ENCODE results near the gene NSFL1C.

DNA sequence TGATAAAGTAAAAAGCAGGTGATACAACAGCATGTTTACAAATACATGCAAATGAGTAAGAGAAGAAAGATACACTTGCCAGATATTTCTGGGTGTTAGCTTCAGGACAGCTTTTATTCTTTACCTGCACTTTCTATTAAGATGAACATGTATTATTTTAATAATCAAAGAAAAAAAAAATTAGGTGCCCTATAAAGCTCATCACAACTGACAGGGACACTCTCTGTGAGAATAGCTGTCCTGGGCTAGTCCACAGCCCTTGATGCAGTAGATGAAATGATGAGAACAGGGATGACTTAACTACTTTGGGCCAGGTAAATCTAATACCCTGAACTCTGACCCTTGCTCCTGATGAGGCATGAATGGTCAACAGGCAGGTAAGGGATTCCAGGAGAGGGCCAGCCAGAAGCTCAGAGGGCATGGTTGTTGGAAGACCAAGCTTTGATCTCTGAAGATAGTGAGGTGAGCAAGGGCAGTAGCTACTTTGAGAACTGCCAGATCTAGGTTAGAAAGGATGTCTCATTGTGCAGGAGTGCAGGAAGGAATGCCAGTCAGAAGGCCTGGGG, 15.6 kb downstream of the NSFL1C start:
- no peak for TF ChIP-seq POLR2A (IDR thresholded peaks at IDR 0.05; ENCODE audit: low read depth, low read length)
- TF ChIP-seq RFX5 (IDR thresholded peaks at IDR 0.05; ENCODE audit: low read depth, low read length), result no peak
- TF ChIP-seq, protein P1, sequence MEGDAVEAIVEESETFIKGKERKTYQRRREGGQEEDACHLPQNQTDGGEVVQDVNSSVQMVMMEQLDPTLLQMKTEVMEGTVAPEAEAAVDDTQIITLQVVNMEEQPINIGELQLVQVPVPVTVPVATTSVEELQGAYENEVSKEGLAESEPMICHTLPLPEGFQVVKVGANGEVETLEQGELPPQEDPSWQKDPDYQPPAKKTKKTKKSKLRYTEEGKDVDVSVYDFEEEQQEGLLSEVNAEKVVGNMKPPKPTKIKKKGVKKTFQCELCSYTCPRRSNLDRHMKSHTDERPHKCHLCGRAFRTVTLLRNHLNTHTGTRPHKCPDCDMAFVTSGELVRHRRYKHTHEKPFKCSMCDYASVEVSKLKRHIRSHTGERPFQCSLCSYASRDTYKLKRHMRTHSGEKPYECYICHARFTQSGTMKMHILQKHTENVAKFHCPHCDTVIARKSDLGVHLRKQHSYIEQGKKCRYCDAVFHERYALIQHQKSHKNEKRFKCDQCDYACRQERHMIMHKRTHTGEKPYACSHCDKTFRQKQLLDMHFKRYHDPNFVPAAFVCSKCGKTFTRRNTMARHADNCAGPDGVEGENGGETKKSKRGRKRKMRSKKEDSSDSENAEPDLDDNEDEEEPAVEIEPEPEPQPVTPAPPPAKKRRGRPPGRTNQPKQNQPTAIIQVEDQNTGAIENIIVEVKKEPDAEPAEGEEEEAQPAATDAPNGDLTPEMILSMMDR (conservative IDR thresholded peaks at IDR 0.05; ENCODE audit: low read depth, low read length), result no peak
- TF ChIP-seq, protein P2, sequence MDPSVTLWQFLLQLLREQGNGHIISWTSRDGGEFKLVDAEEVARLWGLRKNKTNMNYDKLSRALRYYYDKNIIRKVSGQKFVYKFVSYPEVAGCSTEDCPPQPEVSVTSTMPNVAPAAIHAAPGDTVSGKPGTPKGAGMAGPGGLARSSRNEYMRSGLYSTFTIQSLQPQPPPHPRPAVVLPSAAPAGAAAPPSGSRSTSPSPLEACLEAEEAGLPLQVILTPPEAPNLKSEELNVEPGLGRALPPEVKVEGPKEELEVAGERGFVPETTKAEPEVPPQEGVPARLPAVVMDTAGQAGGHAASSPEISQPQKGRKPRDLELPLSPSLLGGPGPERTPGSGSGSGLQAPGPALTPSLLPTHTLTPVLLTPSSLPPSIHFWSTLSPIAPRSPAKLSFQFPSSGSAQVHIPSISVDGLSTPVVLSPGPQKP (IDR thresholded peaks at IDR 0.05; ENCODE audit: borderline replicate concordance, low read depth, low read length), result no peak
- TF ChIP-seq NFE2L2 (IDR thresholded peaks at IDR 0.05; ENCODE audit: low read depth, low read length), result no peak
- no peak for TF ChIP-seq MAZ (IDR thresholded peaks at IDR 0.05; ENCODE audit: borderline replicate concordance, low read depth, low read length)
- no peak for TF ChIP-seq SMC3 (IDR thresholded peaks at IDR 0.05; ENCODE audit: low read depth, low read length)
- no peak for TF ChIP-seq CEBPB (IDR thresholded peaks at IDR 0.05; ENCODE audit: low read depth, low read length)
- TF ChIP-seq CHD1 (IDR thresholded peaks at IDR 0.05; ENCODE audit: low read depth, low read length), result no peak
- TF ChIP-seq FOS (IDR thresholded peaks at IDR 0.05; ENCODE audit: low read depth, low read length), result no peak
- TF ChIP-seq, protein P3, sequence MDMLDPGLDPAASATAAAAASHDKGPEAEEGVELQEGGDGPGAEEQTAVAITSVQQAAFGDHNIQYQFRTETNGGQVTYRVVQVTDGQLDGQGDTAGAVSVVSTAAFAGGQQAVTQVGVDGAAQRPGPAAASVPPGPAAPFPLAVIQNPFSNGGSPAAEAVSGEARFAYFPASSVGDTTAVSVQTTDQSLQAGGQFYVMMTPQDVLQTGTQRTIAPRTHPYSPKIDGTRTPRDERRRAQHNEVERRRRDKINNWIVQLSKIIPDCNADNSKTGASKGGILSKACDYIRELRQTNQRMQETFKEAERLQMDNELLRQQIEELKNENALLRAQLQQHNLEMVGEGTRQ (IDR thresholded peaks at IDR 0.05; ENCODE audit: low read depth, low read length), result no peak
- no peak for TF ChIP-seq RAD21 (IDR thresholded peaks at IDR 0.05; ENCODE audit: low read length)
- no peak for TF ChIP-seq RCOR1 (IDR thresholded peaks at IDR 0.05; ENCODE audit: insufficient replicate concordance, low read length)
